ENCODE results near the gene TXLNA.

Gene TXLNA

GRCh38 chr1:32172621-32173245 lies 6.7 kb upstream of the TXLNA start:
- Mint-ChIP-seq H3K9me3 (no peaks in the 10 kb centered on the region), H3K36me3 (peaks cover 39 to 55% of the 10 kb centered on the region in 2 donors), H3K4me3 (no peak overlapping the region), H3K27me3 (no peaks in the 10 kb centered on the region), H3K4me1 (peaks cover 0 to 2% of the 10 kb centered on the region in 2 donors), H3K27ac (no peak overlapping the region)
- DNase-seq (no peak), ATAC-seq (replicated peaks) (no peak)

GRCh38 chr1:32178380-32179192 lies 889 bp upstream of the TXLNA start:
- ATAC-seq (replicated peaks) (no peak), DNase-seq (no peak)
- Mint-ChIP-seq H3K27ac (peak overlapping the region; percentile 100), H3K27me3 (no peaks in the 10 kb centered on the region), H3K4me1 (peaks cover 23 to 42% of the 10 kb centered on the region in 2 donors), H3K4me3 (peak overlapping the region; percentile 89 to 98), H3K36me3 (peaks cover 26 to 37% of the 10 kb centered on the region in 2 donors), H3K9me3 (no peaks in the 10 kb centered on the region)

- ATAC-seq (replicated peaks): no peak
- H3K4me1 Mint-ChIP-seq: peaks cover 26 to 47% of the 10 kb centered on the region in 2 donors
- H3K27ac Mint-ChIP-seq: peak overlapping the region; percentile 100
- no peaks in the 10 kb centered on the region for H3K27me3 Mint-ChIP-seq
- H3K9me3 Mint-ChIP-seq: no peaks in the 10 kb centered on the region
- peak overlapping the region; percentile 89 to 98 for H3K4me3 Mint-ChIP-seq
- no peak for DNase-seq
- peaks cover 30 to 38% of the 10 kb centered on the region in 2 donors for H3K36me3 Mint-ChIP-seq
Measured at GRCh38 chr1:32179193-32179442, 357 bp upstream of the TXLNA start.

- Mint-ChIP-seq H3K27ac (peak overlapping the region; percentile 96), H3K27me3 (no peaks in the 10 kb centered on the region), H3K4me3 (peak overlapping the region; percentile 89 to 98), H3K4me1 (peaks cover 32 to 54% of the 10 kb centered on the region in 2 donors), H3K9me3 (no peaks in the 10 kb centered on the region), H3K36me3 (peaks cover 35 to 43% of the 10 kb centered on the region in 2 donors)
- DNase-seq (peak; percentile 26), ATAC-seq (replicated peaks) (peak; percentile 32 to 38)
Measured at GRCh38 chr1:32180186-32181060, 948 bp downstream of the TXLNA start.

- peaks cover 36 to 46% of the 10 kb centered on the region in 2 donors for H3K36me3 Mint-ChIP-seq
Measured at GRCh38 chr1:32181065-32181464, 1.6 kb downstream of the TXLNA start.

GRCh38 chr1:32181563-32181962 lies 2.1 kb downstream of the TXLNA start:
- Mint-ChIP-seq H3K27me3 (no peaks in the 10 kb centered on the region), H3K36me3 (peaks cover 41 to 51% of the 10 kb centered on the region in 2 donors), H3K9me3 (no peaks in the 10 kb centered on the region), H3K27ac (peak overlapping the region; percentile 77), H3K4me3 (peak overlapping the region; percentile 89 to 98), H3K4me1 (peaks cover 39 to 62% of the 10 kb centered on the region in 2 donors)
- DNase-seq: no peak
- no peak for ATAC-seq (replicated peaks)

More at GRCh38 chr1:32181065-32181464, 1.6 kb downstream of the TXLNA start:
- H3K27me3 Mint-ChIP-seq: no peaks in the 10 kb centered on the region
- H3K4me3 Mint-ChIP-seq: peak overlapping the region; percentile 89 to 98
- DNase-seq: no peak
- ATAC-seq (replicated peaks): no peak
- peaks cover 34 to 57% of the 10 kb centered on the region in 2 donors for H3K4me1 Mint-ChIP-seq
- peak overlapping the region; percentile 77 for H3K27ac Mint-ChIP-seq
- H3K9me3 Mint-ChIP-seq: no peaks in the 10 kb centered on the region

GRCh38 chr1:32182060-32182459 lies 2.6 kb downstream of the TXLNA start:
- no peak overlapping the region for H3K27ac Mint-ChIP-seq
- H3K4me1 Mint-ChIP-seq: peaks cover 40 to 64% of the 10 kb centered on the region in 2 donors
- no peaks in the 10 kb centered on the region for H3K9me3 Mint-ChIP-seq
- DNase-seq (no peak), ATAC-seq (replicated peaks) (no peak)
- H3K4me3 Mint-ChIP-seq: peak overlapping the region; percentile 37 to 41
- peaks cover 42 to 53% of the 10 kb centered on the region in 2 donors for H3K36me3 Mint-ChIP-seq
- H3K27me3 Mint-ChIP-seq: no peaks in the 10 kb centered on the region

GRCh38 chr1:32184650-32185049 lies 5.2 kb downstream of the TXLNA start:
- peaks cover 53 to 65% of the 10 kb centered on the region in 2 donors for H3K36me3 Mint-ChIP-seq
- no peak for DNase-seq
- H3K9me3 Mint-ChIP-seq: no peaks in the 10 kb centered on the region
- H3K4me1 Mint-ChIP-seq: peaks cover 32 to 61% of the 10 kb centered on the region in 2 donors
- no peaks in the 10 kb centered on the region for H3K27me3 Mint-ChIP-seq
- ATAC-seq (replicated peaks): no peak
- no peak overlapping the region for H3K27ac Mint-ChIP-seq
- no peak overlapping the region for H3K4me3 Mint-ChIP-seq

GRCh38 chr1:32186077-32186476 lies 6.6 kb downstream of the TXLNA start:
- no peak overlapping the region for H3K27ac Mint-ChIP-seq
- peaks cover 26 to 49% of the 10 kb centered on the region in 2 donors for H3K4me1 Mint-ChIP-seq

GRCh38 chr1:32186491-32186890 lies 7.0 kb downstream of the TXLNA start:
- ATAC-seq (replicated peaks) (no peak), DNase-seq (no peak)
- Mint-ChIP-seq H3K27ac (no peak overlapping the region), H3K36me3 (peaks cover 44 to 60% of the 10 kb centered on the region in 2 donors), H3K4me3 (no peak overlapping the region), H3K4me1 (peaks cover 22 to 45% of the 10 kb centered on the region in 2 donors), H3K9me3 (no peaks in the 10 kb centered on the region), H3K27me3 (no peaks in the 10 kb centered on the region)

More at GRCh38 chr1:32186077-32186476, 6.6 kb downstream of the TXLNA start:
- DNase-seq: no peak
- no peak for ATAC-seq (replicated peaks)
- H3K36me3 Mint-ChIP-seq: peaks cover 47 to 60% of the 10 kb centered on the region in 2 donors
- no peaks in the 10 kb centered on the region for H3K9me3 Mint-ChIP-seq
- H3K27me3 Mint-ChIP-seq: no peaks in the 10 kb centered on the region
- no peak overlapping the region for H3K4me3 Mint-ChIP-seq

- Mint-ChIP-seq H3K4me1 (peaks cover 21 to 35% of the 10 kb centered on the region in 2 donors), H3K9me3 (no peaks in the 10 kb centered on the region), H3K4me3 (no peak overlapping the region), H3K27me3 (no peaks in the 10 kb centered on the region), H3K27ac (no peak overlapping the region), H3K36me3 (peaks cover 53 to 63% of the 10 kb centered on the region in 2 donors)
- DNase-seq (no peak), ATAC-seq (replicated peaks) (no peak)
Measured at GRCh38 chr1:32187850-32188249, 8.4 kb downstream of the TXLNA start.

GRCh38 chr1:32192220-32192948 lies 12.9 kb downstream of the TXLNA start:
- H3K27ac Mint-ChIP-seq: peak overlapping the region; percentile 47
- no peaks in the 10 kb centered on the region for H3K27me3 Mint-ChIP-seq
- H3K4me1 Mint-ChIP-seq: peaks cover 17 to 20% of the 10 kb centered on the region in 2 donors
- H3K4me3 Mint-ChIP-seq: no peak overlapping the region
- ATAC-seq (replicated peaks): no peak
- H3K36me3 Mint-ChIP-seq: peaks cover 59 to 72% of the 10 kb centered on the region in 2 donors
- H3K9me3 Mint-ChIP-seq: no peaks in the 10 kb centered on the region
- no peak for DNase-seq

- H3K27ac Mint-ChIP-seq: peak overlapping the region; percentile 73
- no peak overlapping the region for H3K4me3 Mint-ChIP-seq
- H3K9me3 Mint-ChIP-seq: no peaks in the 10 kb centered on the region
- ATAC-seq (replicated peaks) (no peak), DNase-seq (no peak)
- no peaks in the 10 kb centered on the region for H3K27me3 Mint-ChIP-seq
- H3K36me3 Mint-ChIP-seq: peaks cover 55 to 67% of the 10 kb centered on the region in 2 donors
- peaks cover 31 to 39% of the 10 kb centered on the region in 2 donors for H3K4me1 Mint-ChIP-seq
Measured at GRCh38 chr1:32194984-32195383, 15.5 kb downstream of the TXLNA start.
